H1 (cell line): ENCODE results near the gene AKR7A3. TPM values are rescaled to one million over a fixed set of nuclear protein-coding genes. Genes with fewer than 3 reads are reported as not detected.

Experiments
- CTCF ChIA-PET: fragments of 300-600 bp; sonication (Branson Sonifier 250); formaldehyde crosslinking; loops from one replicate; lab custom pipeline; 2021; ENCODE audit not compliant: partially characterized antibody; lab: Charles Lee
- POLR2A ChIA-PET: fragments of 300-600 bp; sonication (Branson Sonifier 250); formaldehyde crosslinking; loops from one replicate; lab custom pipeline; 2021; ENCODE audit warnings: inconsistent platforms; ENCODE audit not compliant: partially characterized antibody; lab: Charles Lee
- DNase-seq, 2 experiments: peaks; one replicate each; pipeline versions ENCODE4 v3.0.0 to v3.0.0-alpha.2; 2010 to 2022; ENCODE audit warnings: low spot score in 2 of 2, low read depth in 1 of 2, mixed read lengths in 1 of 2
- FAIRE-seq: peaks from 2 replicates; lab custom pipeline; 2011; peaks lifted over from hg19 to GRCh38; lab: Jason Lieb, UNC
- H2AFZ ChIP-seq: 2 replicates; pipeline ENCODE4 v1.8.1; 2012; ENCODE audit warnings: low read length, inconsistent platforms
- H2AK5ac ChIP-seq: 2 replicates; pipeline ENCODE4 v1.6.1; 2013; ENCODE audit warnings: low read depth, low read length
- H2BK120ac ChIP-seq: replicated peaks from 2 replicates; pipeline ENCODE3; 2013; ENCODE audit warnings: low read depth, low read length, inconsistent platforms
- H2BK12ac ChIP-seq: 2 replicates; pipeline ENCODE4 v1.6.1; 2013; ENCODE audit warnings: low read depth, low read length
- H2BK15ac ChIP-seq: 2 replicates; pipeline ENCODE4 v1.6.1; 2013; ENCODE audit warnings: low read length
- H2BK20ac ChIP-seq: 2 replicates; pipeline ENCODE4 v1.6.1; 2013; ENCODE audit warnings: low read length
- H2BK5ac ChIP-seq: 2 replicates; pipeline ENCODE4 v1.6.1; 2013; ENCODE audit warnings: low read depth, low read length
- H3K14ac ChIP-seq: 2 replicates; pipeline ENCODE4 v1.6.1; 2013; ENCODE audit warnings: inconsistent platforms; ENCODE audit not compliant: insufficient read length
- H3K18ac ChIP-seq: 2 replicates; pipeline ENCODE4 v1.6.1; 2013; ENCODE audit warnings: low read length; ENCODE audit errors: extremely low read depth
- H3K23ac ChIP-seq: 2 replicates; pipeline ENCODE4 v1.6.1; 2013; ENCODE audit warnings: inconsistent platforms; ENCODE audit not compliant: insufficient read length
- H3K23me2 ChIP-seq: 2 replicates; pipeline ENCODE4 v1.6.1; 2013; ENCODE audit warnings: low read depth, low read length
- H3K27ac ChIP-seq: 2 replicates; pipeline ENCODE4 v1.6.1; 2011; ENCODE audit warnings: low read depth, low read length, inconsistent platforms
- H3K27me3 ChIP-seq, 4 experiments: replicated peaks in 1 of 4; 1 replicate in 1 of 4; 2 replicates in 3 of 4; pipeline versions ENCODE4 v1.6.1 to v1.8.1; 2011 to 2013; ENCODE audit warnings: low read length in 3 of 4, mild to moderate bottlenecking in 3 of 4, inconsistent platforms in 2 of 4, mixed read lengths in 2 of 4, moderate library complexity in 1 of 4; ENCODE audit not compliant: control insufficient read depth in 3 of 4, insufficient read depth in 3 of 4; ENCODE audit errors: extremely low read depth in 1 of 4
- H3K36me3 ChIP-seq, 4 experiments: 2 replicates each; pipeline versions ENCODE4 v1.6.1 to v1.8.1; 2011 to 2013; ENCODE audit warnings: mild to moderate bottlenecking in 4 of 4, low read length in 3 of 4, moderate library complexity in 2 of 4, control low read depth in 1 of 4, inconsistent platforms in 1 of 4; ENCODE audit not compliant: insufficient read depth in 4 of 4, control insufficient read depth in 2 of 4
- H3K4ac ChIP-seq: replicated peaks from 2 replicates; pipeline ENCODE3; 2013; ENCODE audit warnings: low read length, low read depth, mixed read lengths, inconsistent platforms; ENCODE audit not compliant: insufficient read length
- H3K4me1 ChIP-seq, 4 experiments: replicated peaks in 1 of 4; 1 replicate in 1 of 4; 2 replicates in 3 of 4; pipeline versions ENCODE4 v1.6.1 to v1.8.1; 2011 to 2013; ENCODE audit warnings: low read length in 3 of 4, inconsistent platforms in 2 of 4, mixed read lengths in 1 of 4; ENCODE audit not compliant: insufficient read depth in 4 of 4, control insufficient read depth in 3 of 4
- H3K4me2 ChIP-seq, 2 experiments: 2 replicates each; pipeline versions ENCODE4 v1.6.1 to v1.8.1; 2011 to 2013; ENCODE audit warnings: low read depth in 2 of 2, low read length in 2 of 2, control low read depth in 1 of 2, inconsistent platforms in 1 of 2, mild to moderate bottlenecking in 1 of 2; ENCODE audit not compliant: insufficient read depth in 1 of 2
- H3K4me3 ChIP-seq, 4 experiments: fragments of 200-600, 300-600 bp in 1 of 4; sonication (generic), shearing (Covaris generic), sonication (Bioruptor Twin) in 1 of 4; 2 replicates each; pipeline versions ENCODE4 v1.5.1 to v1.8.1; 2011 to 2016; ENCODE audit warnings: low read length in 4 of 4, low read depth in 3 of 4, control low read depth in 2 of 4, inconsistent platforms in 2 of 4, mild to moderate bottlenecking in 2 of 4, mixed read lengths in 1 of 4, moderate library complexity in 1 of 4; ENCODE audit not compliant: insufficient read depth in 2 of 4; ENCODE audit errors: extremely low read depth in 1 of 4
- H3K56ac ChIP-seq: replicated peaks from 2 replicates; pipeline ENCODE3; 2013; ENCODE audit warnings: low read depth, mild to moderate bottlenecking, mixed read lengths, low read length, inconsistent platforms; ENCODE audit not compliant: insufficient read length
- H3K79me1 ChIP-seq: 2 replicates; pipeline ENCODE4 v1.6.1; 2013; ENCODE audit warnings: low read depth, low read length, control low read depth
- H3K79me2 ChIP-seq, 2 experiments: 2 replicates each; pipeline versions ENCODE4 v1.6.1 to v1.8.1; 2012 to 2013; ENCODE audit warnings: low read length in 2 of 2, mild to moderate bottlenecking in 2 of 2, inconsistent platforms in 1 of 2; ENCODE audit not compliant: insufficient read depth in 2 of 2, control insufficient read depth in 1 of 2
- H3K9ac ChIP-seq, 4 experiments: replicated peaks in 1 of 4; 1 replicate in 1 of 4; 2 replicates in 3 of 4; pipeline versions ENCODE4 v1.6.1 to v1.8.1; 2011 to 2013; ENCODE audit warnings: low read depth in 3 of 4, low read length in 3 of 4, control low read depth in 2 of 4, mild to moderate bottlenecking in 2 of 4, moderate library complexity in 2 of 4, inconsistent platforms in 1 of 4; ENCODE audit errors: extremely low read depth in 1 of 4
- H3K9me3 ChIP-seq, 2 experiments: 2 replicates each; pipeline versions ENCODE4 v1.6.1 to v1.8.1; 2012 to 2013; ENCODE audit warnings: mild to moderate bottlenecking in 2 of 2, moderate library complexity in 2 of 2, control low read depth in 1 of 2, inconsistent platforms in 1 of 2, low read depth in 1 of 2, low read length in 1 of 2, mixed read lengths in 1 of 2; ENCODE audit not compliant: insufficient read depth in 2 of 2
- H4K20me1 ChIP-seq, 2 experiments: replicated peaks in 1 of 2; 2 replicates each; pipeline versions ENCODE3 to v1.8.1; 2011 to 2013; ENCODE audit warnings: inconsistent platforms in 2 of 2, low read length in 2 of 2, mild to moderate bottlenecking in 1 of 2; ENCODE audit not compliant: insufficient read depth in 2 of 2, control insufficient read depth in 1 of 2
- H4K5ac ChIP-seq: 2 replicates; pipeline ENCODE4 v1.6.1; 2013; ENCODE audit warnings: low read length, low read depth, mixed read lengths, inconsistent platforms; ENCODE audit not compliant: insufficient read length
- H4K8ac ChIP-seq: 2 replicates; pipeline ENCODE4 v1.8.0; 2013; ENCODE audit warnings: mild to moderate bottlenecking, moderate library complexity, low read length, inconsistent platforms; ENCODE audit not compliant: insufficient read depth; ENCODE audit errors: extremely low read depth
- H4K91ac ChIP-seq: replicated peaks from 2 replicates; pipeline ENCODE3; 2013; ENCODE audit warnings: low read length, mixed read lengths, inconsistent platforms; ENCODE audit not compliant: insufficient read length
- BCL11A ChIP-seq, 2 experiments: IDR thresholded peaks; one replicate each; pipeline ENCODE4 v1.6.1; 2011; ENCODE audit warnings: low read depth in 2 of 2, low read length in 2 of 2, mild to moderate bottlenecking in 2 of 2
- CEBPB ChIP-seq: IDR thresholded peaks from 2 replicates; pipeline ENCODE4 v1.6.1; 2012; ENCODE audit warnings: low read depth, low read length
- HDAC6 ChIP-seq: IDR thresholded peaks from one replicate; pipeline ENCODE4 v1.7.1; 2012; ENCODE audit warnings: low read depth, mild to moderate bottlenecking, inconsistent platforms, low read length, moderate library complexity
- JUN ChIP-seq: IDR thresholded peaks from 2 replicates; pipeline ENCODE4 v1.6.1; 2011; ENCODE audit warnings: low read depth, mild to moderate bottlenecking, improper control_type of control experiment, low read length
- KDM5A ChIP-seq: fragments of 200-600 bp; IDR thresholded peaks from 2 replicates; pipeline ENCODE4 v1.7.1; 2012; ENCODE audit warnings: mild to moderate bottlenecking, low read length, inconsistent platforms, mixed read lengths
- NANOG ChIP-seq: IDR thresholded peaks from 2 replicates; pipeline ENCODE4 v1.6.1; 2011; ENCODE audit warnings: low read length, low read depth, mild to moderate bottlenecking, inconsistent platforms; ENCODE audit not compliant: insufficient read depth, poor library complexity, severe bottlenecking
- POLR2AphosphoS5 ChIP-seq: IDR thresholded peaks from 2 replicates; pipeline ENCODE4 v1.6.1; 2011; ENCODE audit warnings: low read depth, low read length
- RNF2 ChIP-seq: fragments of 200-900, 300-1000 bp; sonication (generic); IDR thresholded peaks from 2 replicates; pipeline ENCODE4 v1.7.1; 2016; ENCODE audit warnings: borderline replicate concordance, low read depth, mild to moderate bottlenecking, antibody characterized with exemption, low read length; ENCODE audit not compliant: poor library complexity, severe bottlenecking; ENCODE audit errors: missing control alignments
- SAP30 ChIP-seq: fragments of 300-600 bp; sonication (generic); IDR thresholded peaks from 2 replicates; pipeline ENCODE4 v1.7.1; 2012; ENCODE audit warnings: low read length, moderate library complexity, mild to moderate bottlenecking, inconsistent platforms; ENCODE audit not compliant: insufficient read depth, insufficient replicate concordance
- SP2 ChIP-seq: IDR thresholded peaks from 2 replicates; pipeline ENCODE4 v1.6.1; 2012; ENCODE audit warnings: mild to moderate bottlenecking, low read length, inconsistent platforms
- SUZ12 ChIP-seq: fragments of 200-600 bp; sonication (generic); IDR thresholded peaks from 2 replicates; pipeline ENCODE4 v1.6.1; 2012; ENCODE audit warnings: mild to moderate bottlenecking, inconsistent platforms, low read length, moderate library complexity, mixed read lengths
- TAF1 ChIP-seq: IDR thresholded peaks from 2 replicates; pipeline ENCODE4 v1.6.1; 2011; ENCODE audit warnings: mild to moderate bottlenecking, low read depth, low read length
- WGBS, 2 experiments: shearing (Covaris generic) in 1 of 2; methylation state at CpG; one replicate each; pipeline versions ENCODE4 v1.1.6 to v1.1.7; 2013 to 2015; ENCODE audit warnings: low lambda C conversion rate in 2 of 2, mixed read lengths in 2 of 2, inconsistent platforms in 1 of 2, low coverage in 1 of 2, missing lambda C conversion rate in 1 of 2; ENCODE audit not compliant: insufficient replicate concordance in 2 of 2, insufficient coverage in 1 of 2, insufficient read length in 1 of 2; ENCODE audit errors: extremely low coverage in 1 of 2, missing lambda C conversion rate in 1 of 2; 5-methylcytosine and 5-hydroxymethylcytosine counted together
- polyA plus RNA-seq, 7 experiments: library from polyadenylated mRNA; depleted of rRNA in 3 of 7; stranded (reverse) in 5 of 7; unstranded in 2 of 7; fragments of >200 nt in 5 of 7; fragments of 200-250 nt in 2 of 7; gene quantifications; 1 replicate in 5 of 7; 2 replicates in 1 of 7; 4 replicates in 1 of 7; pipeline versions ENCODE4 v1.2.1 to v1.2.3, GENCODE V29; 2011 to 2013; ENCODE audit warnings: missing spikeins in 2 of 7, mixed read lengths in 2 of 7
- total RNA-seq: library from RNA; stranded (reverse); fragmentation: NEBNext Ultra II Directional; extraction: Animal tissue kit (Norgen Biotek cat#: 25700); gene quantifications from 2 replicates; pipeline ENCODE4 v1.2.1, GENCODE V29; 2021
- TF ChIP-seq, protein P1 (sequence below): IDR thresholded peaks from 2 replicates; pipeline ENCODE4 v1.6.1; 2011; ENCODE audit warnings: low read depth, mild to moderate bottlenecking, low read length; ENCODE audit not compliant: insufficient read depth

The AKR7A3 gene
- total and polyA plus RNA-seq, 2 of the 8 experiments (the other 6 are each of a cell fraction or from before 2014, with no cell fraction given) = 0.62 to 0.65 TPM

DNA sequence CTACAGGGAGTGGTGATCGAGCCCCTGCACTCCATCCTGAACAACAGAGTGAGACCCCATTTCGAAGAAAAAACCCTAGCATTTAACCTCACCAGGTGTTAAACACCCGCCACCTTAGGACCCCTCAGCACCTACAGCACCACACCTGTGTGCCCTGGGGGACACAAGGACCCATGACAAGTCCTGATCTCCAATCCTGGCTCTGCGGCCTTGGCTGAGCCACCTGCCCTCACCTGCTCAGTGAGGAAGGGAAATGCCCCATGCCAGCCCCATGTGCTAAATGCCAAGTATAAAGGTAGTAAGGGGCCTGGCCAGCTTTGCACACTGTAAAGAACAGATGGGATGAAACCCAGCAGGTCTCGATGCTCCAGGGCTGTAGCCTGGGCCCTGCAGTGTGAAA, 25.8 kb downstream of the AKR7A3 start:
- WGBS, 2 experiments = 94% methylated on average over 5 of the region's 5 CpGs; no CpG with 5 or more reads in 1 of the 2 experiments
- POLR2A ChIA-PET = interaction anchor here (0.6 to 7.5 kb wide), 4 partner anchors 10 to 397 kb away, joined by 3 to 83 read pairs (median 4); partner anchors contain the start of genes AKR7A3, EMC1 and MRTO4
- no peak for TF ChIP-seq NANOG
- TF ChIP-seq TAF1 = no peak
- TF ChIP-seq SAP30 = no peak
- TF ChIP-seq SUZ12 = no peak
- TF ChIP-seq KDM5A = no peak
- TF ChIP-seq, protein P1, sequence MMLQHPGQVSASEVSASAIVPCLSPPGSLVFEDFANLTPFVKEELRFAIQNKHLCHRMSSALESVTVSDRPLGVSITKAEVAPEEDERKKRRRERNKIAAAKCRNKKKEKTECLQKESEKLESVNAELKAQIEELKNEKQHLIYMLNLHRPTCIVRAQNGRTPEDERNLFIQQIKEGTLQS = no peak
- TF ChIP-seq SP2 = no peak
- no peak for TF ChIP-seq JUN
- no peak for TF ChIP-seq HDAC6
- no peak for TF ChIP-seq POLR2AphosphoS5
- no peak for TF ChIP-seq RNF2
- no peak for TF ChIP-seq CEBPB
- no peak for TF ChIP-seq BCL11A (IDR thresholded peaks at IDR 0.05; ENCODE audit: low read depth in 2 of 2, low read length in 2 of 2)

More for the DNA sequence above, 25.8 kb downstream of the AKR7A3 start:
- H3K4me2 ChIP-seq = no peak overlapping the region
- DNase-seq (no peak), FAIRE-seq (no peak)
- H4K8ac ChIP-seq = no peak overlapping the region
- H4K91ac ChIP-seq = no peak overlapping the region
- no peak overlapping the region for H3K23ac ChIP-seq
- no peak overlapping the region for H3K4me3 ChIP-seq
- no peak overlapping the region for H2AFZ ChIP-seq
- H3K4ac ChIP-seq = no peak overlapping the region
- no peaks in the 10 kb centered on the region for H3K23me2 ChIP-seq
- H3K79me1 ChIP-seq = 0 out of 2 replicates have a peak, but pooled peaks cover 2% of the 10 kb centered on the region
- no peak overlapping the region for H3K18ac ChIP-seq
- no peaks in the 10 kb centered on the region for H3K9me3 ChIP-seq
- H3K9ac ChIP-seq = no peak overlapping the region
- H3K14ac ChIP-seq = no peak overlapping the region
- H2BK15ac ChIP-seq = no peak overlapping the region
- no peak overlapping the region for H4K5ac ChIP-seq
- H2AK5ac ChIP-seq = no peak overlapping the region
- H3K56ac ChIP-seq = no peak overlapping the region
- peaks cover 3 to 10% of the 10 kb centered on the region in 2 experiments for H4K20me1 ChIP-seq
- CTCF ChIA-PET = interaction anchor here (0.6 to 1.2 kb wide), 5 partner anchors 16 to 400 kb away, joined by 3 read pairs; no protein-coding TSS in a partner anchor
- H3K79me2 ChIP-seq = no peaks in the 10 kb centered on the region
- H2BK12ac ChIP-seq = no peak overlapping the region
- H2BK5ac ChIP-seq = no peak overlapping the region
- no peak overlapping the region for H3K27ac ChIP-seq
- H3K27me3 ChIP-seq = no peaks in the 10 kb centered on the region
- H2BK120ac ChIP-seq = no peak overlapping the region
- no peaks in the 10 kb centered on the region for H3K4me1 ChIP-seq
- peaks cover 15 to 27% (median 26%) of the 10 kb centered on the region in 4 experiments for H3K36me3 ChIP-seq
- H2BK20ac ChIP-seq = no peak overlapping the region
